GM12878 (cell line): ENCODE data around the gene CCDC27. TPM values are rescaled to one million over a fixed set of nuclear protein-coding genes. Genes with fewer than 3 reads are reported as not detected.

Experiments
- ATAC-seq: fragments of 200-7000 bp; cut with Tn5 transposase; 3 replicates; pipeline ENCODE4 v1.9.1; 2020; ENCODE audit warnings: mild to moderate bottlenecking, moderate library complexity
- BruUV-seq: library from RNA; stranded (reverse); fragments of 400-500 nt; replicated peaks from 2 replicates; lab custom pipeline; 2021; lab: Mats Ljungman, UMichigan
- CTCF ChIA-PET: fragments of 300-600 bp; sonication (Branson Sonifier 250); formaldehyde crosslinking; extraction: SDS; loops from one replicate; lab custom pipeline; 2021; ENCODE audit warnings: inconsistent platforms; lab: Yijun Ruan, JAX
- POLR2A ChIA-PET: fragments of 350-600 bp; formaldehyde crosslinking; extraction: SDS; loops from one replicate; lab custom pipeline; 2021; ENCODE audit warnings: inconsistent platforms; lab: Charles Lee
- RAD21 ChIA-PET: fragments of 300-600 bp; sonication (Branson Sonifier 250); formaldehyde crosslinking; loops from one replicate; lab custom pipeline; 2023; ENCODE audit warnings: antibody characterized with exemption; ENCODE audit not compliant: unreplicated experiment; lab: Charles Lee
- SMC1A ChIA-PET: fragments of 300-600 bp; sonication (Branson Sonifier 250); formaldehyde crosslinking; loops from one replicate; lab custom pipeline; 2023; ENCODE audit not compliant: unreplicated experiment, uncharacterized antibody; lab: Charles Lee
- DNase-seq: peaks from one replicate; pipeline ENCODE4 v3.0.0-alpha.2; 2011; ENCODE audit warnings: low read depth, low spot score
- FAIRE-seq: peaks from 3 replicates; lab custom pipeline; 2011; peaks lifted over from hg19 to GRCh38; lab: Jason Lieb, UNC
- H2AFZ ChIP-seq: 2 replicates; pipeline ENCODE4 v1.6.0; 2011; ENCODE audit warnings: low read depth, low read length, control low read depth; ENCODE audit not compliant: control insufficient read depth
- H3K27ac ChIP-seq: 2 replicates; pipeline ENCODE4 v1.5.1; 2011; ENCODE audit warnings: control low read depth; ENCODE audit not compliant: control insufficient read depth, insufficient read depth
- H3K27me3 ChIP-seq, 2 experiments: replicated peaks in 1 of 2; 2 replicates each; pipeline versions ENCODE4 v1.6.0 to v1.6.1; 2011; ENCODE audit warnings: low read length in 1 of 2; ENCODE audit not compliant: control insufficient read depth in 2 of 2, insufficient read depth in 2 of 2
- H3K36me3 ChIP-seq, 2 experiments: 2 replicates each; pipeline ENCODE4 v1.5.1; 2011; ENCODE audit warnings: low read length in 1 of 2; ENCODE audit not compliant: control insufficient read depth in 2 of 2, insufficient read depth in 2 of 2
- H3K4me1 ChIP-seq: 2 replicates; pipeline ENCODE4 v1.6.1; 2011; ENCODE audit warnings: mild to moderate bottlenecking, low read length, moderate library complexity, mixed read lengths; ENCODE audit not compliant: control insufficient read depth, insufficient read depth
- H3K4me2 ChIP-seq: 2 replicates; pipeline ENCODE4 v1.6.0; 2011; ENCODE audit warnings: control low read depth; ENCODE audit not compliant: control insufficient read depth, insufficient read depth
- H3K4me3 ChIP-seq: fragments of 200-600 bp; sonication (generic); 2 replicates; pipeline ENCODE4 v1.5.1; 2016
- H3K79me2 ChIP-seq: 2 replicates; pipeline ENCODE4 v1.6.0; 2011; ENCODE audit warnings: low read length; ENCODE audit not compliant: control insufficient read depth, insufficient read depth
- H3K9ac ChIP-seq: 2 replicates; pipeline ENCODE4 v1.8.0; 2011; ENCODE audit warnings: low read length, control low read depth, mixed read lengths; ENCODE audit not compliant: control insufficient read depth, insufficient read depth
- H3K9me3 ChIP-seq: replicated peaks from 3 replicates; pipeline ENCODE4 v1.5.1; 2011; ENCODE audit warnings: mild to moderate bottlenecking, low read length; ENCODE audit not compliant: control insufficient read depth, insufficient read depth
- H4K20me1 ChIP-seq: 2 replicates; pipeline ENCODE4 v1.6.0; 2011; ENCODE audit not compliant: control insufficient read depth, insufficient read depth
- BCL3 ChIP-seq: IDR thresholded peaks from 2 replicates; pipeline ENCODE4 v1.6.1; 2011; ENCODE audit warnings: borderline replicate concordance, low read depth, mild to moderate bottlenecking, moderate library complexity, low read length; ENCODE audit not compliant: insufficient read depth, poor library complexity, severe bottlenecking
- BCLAF1 ChIP-seq: fragments of 450-650 bp; IDR thresholded peaks from 2 replicates; pipeline ENCODE4 v1.6.1; 2017; ENCODE audit warnings: antibody characterized with exemption, mild to moderate bottlenecking, moderate library complexity
- BHLHE40 ChIP-seq, 2 experiments: fragments of 450-650 bp in 1 of 2; IDR thresholded peaks; 2 replicates each; pipeline ENCODE4 v1.6.1; 2011 to 2017; ENCODE audit warnings: low read depth in 2 of 2, borderline replicate concordance in 1 of 2, improper control_type of control experiment in 1 of 2, low read length in 1 of 2, mild to moderate bottlenecking in 1 of 2
- HDAC2 ChIP-seq: fragments of 200-600 bp; sonication (generic); IDR thresholded peaks from 2 replicates; pipeline ENCODE4 v1.6.1; 2017
- IKZF1 ChIP-seq: fragments of 450-650 bp; conservative IDR thresholded peaks from 2 replicates; pipeline ENCODE4 v1.6.1; 2017; ENCODE audit warnings: antibody characterized with exemption, mild to moderate bottlenecking
- JUNB ChIP-seq: IDR thresholded peaks from 2 replicates; pipeline ENCODE4 v1.6.1; 2016; ENCODE audit warnings: antibody characterized with exemption, mild to moderate bottlenecking
- KAT2A ChIP-seq: conservative IDR thresholded peaks from 2 replicates; pipeline ENCODE4 v1.6.1; 2011; ENCODE audit warnings: low read depth, low read length; ENCODE audit not compliant: control insufficient read depth
- MXI1 ChIP-seq: fragments of 150-350 bp; IDR thresholded peaks from 2 replicates; pipeline ENCODE4 v1.6.1; 2011; ENCODE audit warnings: low read depth, mild to moderate bottlenecking, inconsistent platforms, low read length, improper control_type of control experiment
- MYB ChIP-seq: fragments of 150-350 bp; IDR thresholded peaks from 2 replicates; pipeline ENCODE4 v1.6.1; 2014; ENCODE audit warnings: mild to moderate bottlenecking, low read depth, low read length, borderline replicate concordance
- NFYA ChIP-seq: IDR thresholded peaks from 2 replicates; pipeline ENCODE4 v1.6.1; 2011; ENCODE audit warnings: low read depth, mild to moderate bottlenecking, low read length, improper control_type of control experiment, borderline replicate concordance
- NFYB ChIP-seq: IDR thresholded peaks from 2 replicates; pipeline ENCODE4 v1.6.1; 2011; ENCODE audit warnings: low read depth, mild to moderate bottlenecking, low read length, improper control_type of control experiment, moderate library complexity; ENCODE audit not compliant: insufficient read depth
- NR2F1 ChIP-seq: fragments of 450-650 bp; conservative IDR thresholded peaks from 2 replicates; pipeline ENCODE4 v1.6.1; 2017; ENCODE audit warnings: mild to moderate bottlenecking
- PAX8 ChIP-seq: fragments of 450-650 bp; IDR thresholded peaks from 2 replicates; pipeline ENCODE4 v1.6.1; 2017; ENCODE audit warnings: mild to moderate bottlenecking, moderate library complexity
- RUNX3 ChIP-seq: IDR thresholded peaks from 2 replicates; pipeline ENCODE4 v1.6.1; 2012; ENCODE audit warnings: low read length, inconsistent platforms
- SUZ12 ChIP-seq: fragments of 200-600 bp; sonication (generic); IDR thresholded peaks from one replicate; pipeline ENCODE4 v1.6.1; 2018; ENCODE audit warnings: antibody characterized with exemption, mild to moderate bottlenecking; ENCODE audit not compliant: unreplicated experiment
- TCF12 ChIP-seq: IDR thresholded peaks from 2 replicates; pipeline ENCODE4 v1.6.1; 2011; ENCODE audit warnings: low read depth, mild to moderate bottlenecking, low read length
- ZNF274 ChIP-seq: IDR thresholded peaks from one replicate; pipeline ENCODE4 v1.8.0; 2011; ENCODE audit not compliant: insufficient read length, insufficient read depth
- WGBS: methylation state at CpG from one replicate; pipeline ENCODE4 v1.1.6; 2016; ENCODE audit warnings: low lambda C conversion rate; ENCODE audit not compliant: insufficient replicate concordance, insufficient coverage; ENCODE audit errors: missing lambda C conversion rate; 5-methylcytosine and 5-hydroxymethylcytosine counted together
- in situ Hi-C: fragments of 300-500 bp; cut with MboI; formaldehyde crosslinking; loops from 9 replicates; pipeline ENCODE4 v1.14.3; 2018; ENCODE audit warnings: mixed read lengths
- intact Hi-C: fragments of 100-400 bp; cut with micrococcal nuclease; formaldehyde crosslinking; loops from one replicate; pipeline ENCODE4 v1.14.2; 2022; ENCODE audit not compliant: unreplicated experiment
- polyA plus RNA-seq, 11 experiments: library from polyadenylated mRNA; depleted of rRNA in 4 of 11; unstranded in 6 of 11; stranded (reverse) in 5 of 11; fragments of >200 nt; fragmentation: Nextera tagmentation in 4 of 11; fragmentation: Illumina TruSeq in 1 of 11; extraction: Ambion mirVana in 4 of 11; extraction: Trizol in 1 of 11; gene quantifications; 1 replicate in 1 of 11; 2 replicates in 10 of 11; pipeline versions ENCODE4 v1.2.1 to v1.2.3, GENCODE V29; 2011 to 2016; ENCODE audit warnings: inconsistent platforms in 2 of 11, missing spikeins in 2 of 11, low read depth in 1 of 11
- total RNA-seq, 4 experiments: library from RNA; depleted of rRNA in 3 of 4; stranded (reverse); fragments of >200 nt in 3 of 4; fragmentation: Illumina TruSeq in 1 of 4; extraction: Trizol in 1 of 4; gene quantifications; 2 replicates each; pipeline versions ENCODE4 v1.2.1 to v1.2.3, GENCODE V29; 2013 to 2021
- TF ChIP-seq, protein P1 (sequence below): IDR thresholded peaks from 2 replicates; pipeline ENCODE4 v1.6.1; 2012; ENCODE audit warnings: mild to moderate bottlenecking, low read depth, low read length

CCDC27 gene
- total and polyA plus RNA-seq, 10 of the 15 experiments (the other 5 are each of a cell fraction or from before 2014, with no cell fraction given): 0.05 TPM; not detected in 9

DNA sequence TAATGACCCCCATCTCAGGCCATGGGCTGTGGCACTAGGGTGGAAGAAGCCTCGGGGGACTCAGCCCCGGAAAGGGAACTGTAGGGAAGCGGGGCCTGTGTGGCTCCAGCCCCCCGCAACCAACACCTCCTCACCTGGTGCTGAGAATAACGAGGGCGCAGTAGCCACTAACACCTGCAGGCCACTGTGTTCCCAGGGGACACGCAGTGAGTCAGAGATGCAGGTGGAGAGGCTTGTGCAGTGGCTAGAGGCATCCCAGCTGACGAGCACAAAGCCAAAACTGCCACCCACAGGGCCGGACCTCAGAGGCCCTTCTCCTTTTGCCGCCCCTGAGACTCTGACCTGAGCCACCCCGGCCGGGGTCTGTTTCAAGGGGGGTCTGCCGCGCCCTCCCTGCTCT, 33.5 kb upstream of the CCDC27 start:
- Histone ChIP-seq H3K4me3 (no peak overlapping the region), H3K27me3 (no peaks in the 10 kb centered on the region), H3K79me2 (no peaks in the 10 kb centered on the region), H4K20me1 (no peaks in the 10 kb centered on the region), H3K27ac (no peak overlapping the region), H3K4me1 (peaks cover 6% of the 10 kb centered on the region; the same call in 1 of the 2 replicates), H3K4me2 (no peak overlapping the region), H3K9ac (no peak overlapping the region), H2AFZ (no peak overlapping the region), H3K9me3 (no peaks in the 10 kb centered on the region), H3K36me3 (no peaks in the 10 kb centered on the region; a peak in 1 of 4 replicates)
- BruUV-seq: no TSS peak
- in situ Hi-C loops (no loop called here), intact Hi-C loops (no loop called here)
- FAIRE-seq (no peak), DNase-seq (no peak), ATAC-seq (peak; percentile 45)
- ChIA-PET POLR2A (no interaction called here), SMC1A (interaction anchor here (1.1 kb wide), 1 partner anchor 98 kb away, joined by 4 read pairs; no protein-coding TSS in a partner anchor), CTCF (interaction anchor here (2.2 kb wide), 1 partner anchor 99 kb away, joined by 5 read pairs; no protein-coding TSS in a partner anchor), RAD21 (interaction anchor here (1.5 kb wide), 1 partner anchor 41 kb away, joined by 8 read pairs; no protein-coding TSS in a partner anchor)
- 5% methylated on average over 14 of the region's 14 CpGs for WGBS
- no peak for TF ChIP-seq MXI1
- TF ChIP-seq TCF12: peak; percentile 77; the same call in 1 of the 2 replicates
- TF ChIP-seq JUNB: no peak
- 0 out of 2 replicates have a peak, but pooled peaks have one; percentile 31 for TF ChIP-seq IKZF1
- TF ChIP-seq PAX8: no peak
- 0 out of 2 replicates have a peak, but pooled peaks have one; percentile 37 for TF ChIP-seq NR2F1
- TF ChIP-seq MYB: no peak
- TF ChIP-seq, protein P1, sequence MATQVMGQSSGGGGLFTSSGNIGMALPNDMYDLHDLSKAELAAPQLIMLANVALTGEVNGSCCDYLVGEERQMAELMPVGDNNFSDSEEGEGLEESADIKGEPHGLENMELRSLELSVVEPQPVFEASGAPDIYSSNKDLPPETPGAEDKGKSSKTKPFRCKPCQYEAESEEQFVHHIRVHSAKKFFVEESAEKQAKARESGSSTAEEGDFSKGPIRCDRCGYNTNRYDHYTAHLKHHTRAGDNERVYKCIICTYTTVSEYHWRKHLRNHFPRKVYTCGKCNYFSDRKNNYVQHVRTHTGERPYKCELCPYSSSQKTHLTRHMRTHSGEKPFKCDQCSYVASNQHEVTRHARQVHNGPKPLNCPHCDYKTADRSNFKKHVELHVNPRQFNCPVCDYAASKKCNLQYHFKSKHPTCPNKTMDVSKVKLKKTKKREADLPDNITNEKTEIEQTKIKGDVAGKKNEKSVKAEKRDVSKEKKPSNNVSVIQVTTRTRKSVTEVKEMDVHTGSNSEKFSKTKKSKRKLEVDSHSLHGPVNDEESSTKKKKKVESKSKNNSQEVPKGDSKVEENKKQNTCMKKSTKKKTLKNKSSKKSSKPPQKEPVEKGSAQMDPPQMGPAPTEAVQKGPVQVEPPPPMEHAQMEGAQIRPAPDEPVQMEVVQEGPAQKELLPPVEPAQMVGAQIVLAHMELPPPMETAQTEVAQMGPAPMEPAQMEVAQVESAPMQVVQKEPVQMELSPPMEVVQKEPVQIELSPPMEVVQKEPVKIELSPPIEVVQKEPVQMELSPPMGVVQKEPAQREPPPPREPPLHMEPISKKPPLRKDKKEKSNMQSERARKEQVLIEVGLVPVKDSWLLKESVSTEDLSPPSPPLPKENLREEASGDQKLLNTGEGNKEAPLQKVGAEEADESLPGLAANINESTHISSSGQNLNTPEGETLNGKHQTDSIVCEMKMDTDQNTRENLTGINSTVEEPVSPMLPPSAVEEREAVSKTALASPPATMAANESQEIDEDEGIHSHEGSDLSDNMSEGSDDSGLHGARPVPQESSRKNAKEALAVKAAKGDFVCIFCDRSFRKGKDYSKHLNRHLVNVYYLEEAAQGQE: no peak
- no peak for TF ChIP-seq NFYB
- TF ChIP-seq ZNF274: no peak
- TF ChIP-seq HDAC2: no peak
- no peak for TF ChIP-seq BCL3
- no peak for TF ChIP-seq BCLAF1
- TF ChIP-seq SUZ12: no peak
- TF ChIP-seq KAT2A: no peak
- TF ChIP-seq RUNX3: no peak
- peak in 1 of 2 experiments; percentile 48; a peak in 1 of 4 replicates for TF ChIP-seq BHLHE40 (IDR thresholded peaks at IDR 0.05; ENCODE audit: borderline replicate concordance in 1 of 2, low read depth in 2 of 2, low read length in 1 of 2)
- TF ChIP-seq NFYA: no peak
